GM18873 (cell line): ENCODE measurements around the gene MIB2.
"Not testable (repeated sequence)": the region's sequence is repeated elsewhere in the genome, so short reads cannot be mapped to it uniquely, and the experiment has no call there.

Experiments used
- ATAC-seq: cut with Tn5 transposase; IDR thresholded peaks from one replicate; pipeline ENCODE4 v1.9.1; 2021; ENCODE audit warnings: mild to moderate bottlenecking, moderate library complexity, moderate number of reproducible peaks; ENCODE audit not compliant: unreplicated experiment, low FRiP score

The MIB2 gene

DNA sequence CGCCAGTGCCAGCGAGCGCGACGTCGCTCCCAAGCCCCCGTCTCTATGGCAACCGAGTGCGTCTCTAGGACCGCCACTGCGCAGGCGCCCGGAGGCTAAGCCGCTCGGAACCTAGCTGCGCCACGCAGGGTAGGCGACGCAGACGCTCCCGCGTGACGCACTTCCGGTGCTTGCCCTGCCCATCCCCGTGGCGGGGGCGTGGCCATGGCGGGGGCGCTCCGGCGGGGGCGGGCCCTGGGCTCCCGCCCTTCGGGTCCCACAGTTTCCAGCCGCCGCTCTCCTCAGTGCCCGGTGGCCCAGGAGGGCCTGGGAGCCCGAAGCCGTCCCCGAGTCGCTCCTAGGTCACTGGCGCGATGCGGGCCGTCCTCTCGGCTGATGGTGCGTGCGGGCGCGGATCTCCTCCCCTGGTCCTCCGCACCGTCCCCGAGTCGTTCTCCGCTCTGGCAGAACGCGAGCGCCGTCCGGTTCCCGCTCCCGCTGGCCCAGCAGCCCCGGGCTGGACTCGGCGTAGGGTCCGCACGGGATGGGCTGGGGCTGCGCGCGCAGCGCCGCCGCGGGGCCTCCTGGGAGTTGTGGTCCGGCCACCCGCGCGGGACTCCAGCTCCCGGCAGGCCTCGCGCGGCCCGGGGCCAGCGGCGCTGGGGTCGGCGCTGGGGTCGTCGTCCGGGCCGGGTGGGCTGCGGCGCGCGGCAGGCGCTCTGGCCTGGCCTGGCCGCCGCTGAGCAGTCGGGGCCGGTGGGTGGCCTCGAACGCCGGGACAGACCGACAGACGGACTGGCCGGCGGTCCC is at the start of gene MIB2:
Gene MIB2 (plus strand): TSS at position 245 of the 789 bp plus-strand sequence. CDS start 7,953 bp downstream, outside the sequence.
- ATAC-seq: peak; percentile 78

DNA sequence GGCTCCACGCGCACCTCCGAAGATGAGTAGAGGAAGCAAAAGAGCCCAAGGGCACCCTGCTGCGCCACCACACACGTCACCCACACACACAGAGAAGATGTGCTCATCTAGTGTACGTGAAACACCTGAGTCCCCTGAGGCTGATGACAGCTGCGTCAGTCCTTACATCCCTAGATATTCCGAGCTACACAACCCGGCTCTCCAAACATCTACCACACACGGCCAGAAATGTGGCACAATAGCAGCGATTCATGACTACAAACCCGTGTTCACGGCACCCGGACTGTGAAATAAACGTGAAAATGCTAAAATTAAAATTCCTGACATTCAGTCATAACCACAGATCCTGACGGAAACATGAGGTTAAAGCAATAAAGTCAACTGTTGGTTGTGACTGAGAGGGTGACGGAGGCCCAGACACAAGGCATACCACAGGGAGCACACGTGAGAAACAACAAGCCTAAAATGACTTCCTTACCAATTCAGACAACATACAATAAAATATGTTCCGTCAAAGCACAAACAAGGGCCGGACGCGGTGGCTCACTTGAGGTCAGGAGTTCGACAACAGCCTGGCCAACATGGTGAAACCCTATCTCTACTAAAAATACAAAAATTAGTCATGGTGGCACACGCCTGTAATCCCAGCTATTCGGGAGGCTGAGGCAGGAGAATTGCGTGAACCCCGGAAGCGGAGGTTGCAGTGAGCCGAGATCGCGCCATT is 48.0 kb upstream of the MIB2 start:
- no peak for ATAC-seq

DNA sequence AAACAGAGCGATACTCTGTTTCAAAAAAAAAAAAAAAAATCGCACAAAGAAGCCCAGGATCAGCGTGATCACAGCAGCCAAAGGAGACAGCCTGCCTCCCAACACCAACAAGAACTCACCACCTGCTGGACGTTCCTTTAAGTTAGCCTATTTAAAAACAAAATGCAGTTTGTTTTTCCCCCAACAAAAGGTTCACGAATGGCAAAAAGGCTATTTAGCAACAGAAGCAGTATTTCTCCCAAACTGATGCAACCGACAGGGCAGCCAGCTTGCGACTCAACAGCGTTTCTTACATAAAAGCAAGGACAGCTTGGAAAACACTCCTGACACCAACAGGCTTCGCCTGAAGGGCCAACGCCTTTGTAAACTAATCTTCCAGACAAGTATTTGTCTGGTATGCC is 47.4 kb upstream of the MIB2 start:
- ATAC-seq: no peak

DNA sequence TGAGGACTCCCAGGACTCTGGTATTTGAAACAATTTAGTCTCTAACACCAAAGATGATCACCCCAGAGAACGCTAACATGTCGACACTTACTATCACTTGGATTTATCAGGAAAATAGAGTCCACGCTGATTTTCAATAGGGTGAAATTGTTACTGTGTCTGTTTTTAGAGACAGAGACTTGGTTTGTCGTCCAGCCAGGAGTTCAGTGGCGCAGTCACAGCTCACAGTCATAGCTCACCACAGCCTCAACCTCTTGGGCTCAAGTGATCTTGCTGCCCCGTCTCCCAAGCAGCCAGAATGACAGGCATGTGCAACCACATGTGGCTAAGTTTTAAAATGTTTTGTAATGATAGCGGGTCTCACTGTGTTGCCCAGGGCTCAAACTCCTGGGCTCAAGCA is 46.0 kb upstream of the MIB2 start:
- ATAC-seq: no peak

DNA sequence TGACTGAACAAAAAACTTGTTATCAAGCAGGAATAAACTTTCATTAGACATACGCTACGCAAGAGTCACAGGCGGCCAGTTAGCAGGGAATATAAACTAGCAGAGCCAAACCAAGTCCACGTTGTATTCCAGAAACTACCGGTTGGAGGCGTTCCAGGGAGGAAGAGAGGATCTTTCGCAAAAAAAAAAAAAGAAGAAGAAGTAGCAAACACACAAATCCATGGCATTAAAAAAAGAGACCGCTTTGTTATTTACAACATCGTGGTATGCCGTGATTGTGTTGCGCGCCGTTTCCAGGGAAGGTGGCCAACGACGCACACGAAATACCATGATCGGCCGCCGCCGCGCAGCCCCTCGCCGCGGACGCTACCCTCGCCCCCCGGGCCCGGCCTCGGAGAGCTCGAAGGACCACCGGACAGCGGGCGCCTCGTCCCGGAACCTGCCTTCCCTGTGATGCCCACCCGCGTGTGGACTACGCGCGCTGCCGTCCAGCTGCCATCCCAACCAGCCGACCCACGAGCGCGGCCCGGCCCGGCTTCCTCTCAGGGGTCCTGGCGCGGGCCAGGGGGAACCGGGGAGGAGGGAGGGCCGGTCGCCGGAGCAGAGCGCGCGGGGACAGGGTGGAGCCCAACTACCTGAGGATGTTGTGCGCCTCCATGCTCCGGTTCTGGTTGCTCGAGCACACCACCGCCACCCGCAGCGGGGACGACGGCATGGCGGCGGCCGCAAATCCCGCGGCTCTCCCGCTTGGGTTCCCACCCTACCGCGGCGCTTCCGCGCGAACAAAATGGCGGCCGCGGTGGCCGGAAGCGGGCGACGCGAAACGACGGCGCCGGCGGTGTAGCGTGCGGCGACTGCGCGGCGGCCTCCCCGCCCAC is 41.2 kb upstream of the MIB2 start:
- peak; percentile 43 for ATAC-seq

DNA sequence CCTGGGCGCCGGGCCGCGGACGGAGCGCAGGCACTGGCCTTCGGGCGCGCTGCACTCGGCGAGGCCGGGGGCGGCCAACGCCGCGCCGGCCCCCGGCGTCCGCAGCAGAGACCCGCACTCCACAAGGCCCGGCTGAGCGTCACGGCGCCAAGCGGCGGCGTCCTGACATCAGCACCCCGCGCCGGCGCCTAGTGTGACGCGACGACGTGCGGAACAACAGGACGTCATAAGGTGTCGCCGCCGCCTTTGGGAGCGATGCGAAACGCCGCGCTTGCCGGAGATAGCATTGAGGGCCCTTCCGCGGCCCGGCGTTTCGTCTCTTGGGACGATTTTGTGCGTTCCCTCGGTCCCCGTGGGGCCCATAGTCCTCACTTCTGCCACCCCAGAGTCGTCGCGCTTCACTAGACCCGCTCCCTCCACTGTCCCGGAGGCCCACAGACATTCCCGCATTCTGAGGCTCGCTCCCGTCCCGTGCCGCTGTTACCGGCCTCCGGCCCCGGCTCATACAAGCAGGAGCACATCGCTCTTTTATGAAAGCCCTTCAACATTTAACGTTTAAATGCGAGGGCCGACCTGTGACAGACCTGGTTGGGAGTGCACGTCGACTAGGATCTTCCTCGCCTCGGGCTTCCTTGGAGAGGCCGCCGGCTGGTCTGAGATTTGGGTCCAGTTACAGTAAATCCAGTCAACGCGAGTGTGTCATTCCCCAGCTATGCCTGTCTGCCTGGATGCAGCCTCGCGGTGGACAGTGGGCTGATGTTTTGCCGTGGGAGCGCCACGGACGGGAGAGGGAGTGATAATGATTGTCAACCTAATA is 40.4 kb upstream of the MIB2 start, which contains the start of gene SSU72:
Gene SSU72 (minus strand): TSS at position 143 of the 817 bp plus-strand sequence. CDS start 306 bp downstream, outside the sequence.
- peak; percentile 51 for ATAC-seq

DNA sequence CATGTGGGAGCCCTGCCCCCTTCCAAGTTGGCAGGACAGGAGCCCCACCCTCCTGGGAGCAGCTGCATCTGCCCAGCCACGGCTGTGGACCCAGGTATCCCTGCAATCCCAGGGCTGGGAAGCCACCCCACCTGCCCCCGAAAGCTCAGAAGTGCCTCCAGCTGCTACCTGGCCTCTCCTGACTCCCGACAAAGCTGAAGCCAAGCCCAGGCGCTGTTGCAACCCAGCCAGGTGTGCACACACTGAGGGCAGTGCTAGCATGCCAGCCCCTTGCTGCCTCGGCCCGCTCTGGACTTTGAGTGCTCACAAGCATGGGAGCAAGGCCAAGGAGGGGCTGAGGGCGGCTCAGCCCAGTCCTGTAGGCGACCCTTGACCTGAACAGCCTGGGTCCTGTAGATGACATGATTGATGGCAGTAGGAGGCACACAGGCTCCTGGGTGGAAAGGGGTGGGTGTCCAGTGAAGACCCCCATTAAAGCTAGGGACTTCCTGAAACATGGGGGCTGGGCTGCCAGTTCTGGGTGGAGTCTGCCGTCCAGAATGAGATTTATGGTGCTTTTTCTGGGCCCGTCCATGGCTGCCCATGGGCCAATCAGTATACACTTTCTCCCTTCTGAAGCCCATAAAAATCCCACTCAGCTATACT is 37.8 kb upstream of the MIB2 start:
- no peak for ATAC-seq

DNA sequence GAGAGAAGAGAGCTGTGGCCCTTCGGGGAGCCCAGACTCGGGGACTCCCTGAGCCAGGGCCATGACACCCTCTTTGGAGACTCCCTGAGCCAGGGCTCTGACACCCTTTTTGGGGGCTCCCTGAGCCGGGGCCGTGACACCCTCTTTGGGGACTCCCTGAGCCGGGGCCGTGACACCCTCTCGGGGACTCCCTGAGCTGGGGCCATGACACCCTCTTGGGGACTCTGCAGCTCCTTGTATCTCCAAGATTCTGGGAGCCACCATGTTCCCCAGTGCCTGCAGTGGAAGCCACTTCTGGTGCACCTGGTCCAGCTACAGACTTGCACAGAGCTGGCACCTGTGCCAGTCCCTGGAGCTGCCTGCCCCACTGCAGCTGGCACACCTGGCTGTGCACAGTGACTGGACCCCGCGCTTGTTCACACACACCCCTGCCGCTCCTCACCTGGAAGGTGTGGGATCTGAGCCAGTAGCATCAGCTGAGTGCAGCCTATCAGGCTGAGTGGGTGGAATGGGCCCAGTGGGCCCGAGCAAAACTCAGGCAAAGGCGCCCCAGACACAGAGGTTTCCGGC is 36.8 kb upstream of the MIB2 start:
- ATAC-seq: no peak

DNA sequence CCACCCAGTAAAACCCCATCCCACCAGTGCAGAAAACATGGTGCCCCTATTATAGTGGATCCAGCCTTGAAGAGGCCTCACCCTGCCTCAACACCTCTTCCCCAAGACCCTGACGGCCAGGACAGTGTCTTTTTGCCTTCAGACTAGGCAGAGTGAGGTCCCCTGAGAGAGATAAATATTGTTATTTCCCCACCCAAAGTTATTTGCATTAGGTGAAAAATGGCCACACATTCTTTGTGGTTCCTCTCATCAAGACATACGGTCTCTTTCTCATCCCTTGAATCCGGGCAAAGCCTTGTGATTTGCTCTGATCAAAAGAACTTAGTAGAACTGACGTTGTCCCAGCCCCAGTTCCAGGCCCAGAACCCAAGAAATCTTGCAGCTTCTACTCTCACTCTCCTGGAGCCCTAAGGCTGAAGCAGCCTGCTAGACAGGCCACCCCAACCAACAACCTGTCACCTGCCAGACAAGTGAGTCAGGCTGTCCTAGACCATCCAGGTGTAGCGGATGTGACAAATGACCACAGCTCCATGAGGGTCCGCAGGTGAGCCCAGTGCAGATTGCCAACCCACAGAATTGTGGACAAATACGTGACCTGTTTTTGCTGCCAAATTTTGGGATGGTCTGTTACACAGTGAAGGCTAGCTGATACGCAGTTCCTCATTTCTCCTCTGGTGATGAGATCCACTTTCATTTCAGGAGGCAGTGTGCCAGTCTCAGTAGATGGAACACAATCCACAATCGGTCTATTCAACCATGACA is 32.5 kb upstream of the MIB2 start:
- ATAC-seq: no peak

DNA sequence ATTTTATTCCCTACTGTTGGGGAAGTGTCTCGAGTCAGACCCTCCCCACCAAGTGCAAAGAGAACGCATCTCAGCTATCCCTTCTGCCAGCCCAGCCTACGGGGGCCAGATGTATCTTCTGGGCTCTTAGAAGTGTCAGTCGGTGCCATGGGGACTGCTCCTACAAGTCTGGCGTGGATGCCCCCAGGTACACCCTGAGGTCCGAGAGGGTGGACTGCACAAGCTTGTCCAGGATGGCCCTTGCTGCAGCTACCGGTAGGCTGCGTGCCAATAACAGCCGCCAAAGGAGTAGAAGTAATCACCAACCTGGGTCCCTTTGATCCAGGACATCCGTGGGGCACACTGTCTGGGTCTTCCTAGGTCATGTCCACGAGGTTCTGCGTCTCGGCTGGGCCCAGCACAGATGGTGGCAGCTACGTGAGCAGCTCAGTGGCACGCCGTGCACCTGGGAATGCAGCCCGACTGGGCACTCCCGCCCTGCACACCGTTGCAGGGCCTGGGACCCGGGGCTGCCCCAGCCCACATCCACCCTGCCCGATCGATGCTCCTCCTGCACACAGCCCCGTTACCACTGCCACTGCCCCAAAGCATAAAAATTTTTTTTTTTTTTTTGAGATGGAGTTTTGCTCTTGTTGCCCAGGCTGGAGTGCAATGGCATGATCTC is 31.8 kb upstream of the MIB2 start:
- no peak for ATAC-seq

DNA sequence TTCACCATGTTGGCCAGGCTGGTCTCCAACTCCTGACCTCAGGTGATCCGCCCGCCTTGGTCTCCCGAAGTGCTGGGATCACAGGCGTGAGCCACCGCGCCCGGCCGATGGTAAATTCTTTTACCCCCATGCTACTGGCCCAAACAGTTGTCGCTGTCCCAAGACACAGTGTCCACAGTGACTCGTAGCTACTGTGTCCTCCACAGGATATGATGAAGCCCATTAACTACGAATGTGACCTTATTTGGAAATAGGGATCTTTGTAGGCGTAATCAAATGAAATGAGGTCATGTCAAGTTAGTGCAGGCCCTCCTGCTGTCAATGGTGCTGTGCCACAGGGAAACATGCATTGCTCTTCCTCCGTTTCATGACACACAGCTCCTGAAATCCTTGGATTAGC is 23.8 kb upstream of the MIB2 start:
- no peak for ATAC-seq

DNA sequence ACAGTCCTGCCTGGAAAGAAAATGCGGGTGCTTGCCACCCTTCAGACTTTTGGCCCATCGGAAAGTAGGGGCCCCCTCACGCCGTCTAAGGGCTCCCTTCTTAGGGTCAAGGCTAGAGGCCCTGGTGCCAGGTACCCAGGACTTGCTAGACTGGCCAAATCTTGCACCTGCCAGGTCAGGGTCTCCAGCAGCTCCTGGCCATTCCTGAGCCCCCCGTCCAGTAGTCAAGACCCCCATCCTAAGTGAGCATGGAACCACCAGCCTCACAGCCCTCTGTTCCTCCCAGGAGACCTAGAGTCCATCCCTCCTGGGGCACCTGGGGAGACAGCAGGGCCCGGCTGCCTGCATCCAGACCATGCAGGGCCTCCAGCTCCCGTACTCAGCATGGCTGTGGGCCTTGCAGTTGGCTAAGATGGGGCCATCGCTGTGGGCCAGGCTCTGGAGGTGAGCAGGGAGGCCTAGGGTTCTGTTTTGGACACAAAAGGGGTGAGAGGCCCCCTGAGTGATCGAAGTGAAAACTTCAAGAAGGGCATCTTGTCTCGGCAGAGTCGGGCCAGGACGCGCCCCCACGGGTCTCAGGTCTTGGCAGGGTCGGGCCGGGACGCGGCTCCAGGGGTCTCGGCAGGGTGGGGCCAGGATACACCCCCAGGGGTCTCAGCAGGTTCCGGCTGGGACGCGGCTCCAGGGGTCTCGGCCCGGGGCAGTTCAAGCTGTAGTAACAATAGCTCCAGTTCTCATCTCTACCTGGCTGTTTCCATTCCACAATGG is 21.3 kb upstream of the MIB2 start:
- no peak for ATAC-seq

DNA sequence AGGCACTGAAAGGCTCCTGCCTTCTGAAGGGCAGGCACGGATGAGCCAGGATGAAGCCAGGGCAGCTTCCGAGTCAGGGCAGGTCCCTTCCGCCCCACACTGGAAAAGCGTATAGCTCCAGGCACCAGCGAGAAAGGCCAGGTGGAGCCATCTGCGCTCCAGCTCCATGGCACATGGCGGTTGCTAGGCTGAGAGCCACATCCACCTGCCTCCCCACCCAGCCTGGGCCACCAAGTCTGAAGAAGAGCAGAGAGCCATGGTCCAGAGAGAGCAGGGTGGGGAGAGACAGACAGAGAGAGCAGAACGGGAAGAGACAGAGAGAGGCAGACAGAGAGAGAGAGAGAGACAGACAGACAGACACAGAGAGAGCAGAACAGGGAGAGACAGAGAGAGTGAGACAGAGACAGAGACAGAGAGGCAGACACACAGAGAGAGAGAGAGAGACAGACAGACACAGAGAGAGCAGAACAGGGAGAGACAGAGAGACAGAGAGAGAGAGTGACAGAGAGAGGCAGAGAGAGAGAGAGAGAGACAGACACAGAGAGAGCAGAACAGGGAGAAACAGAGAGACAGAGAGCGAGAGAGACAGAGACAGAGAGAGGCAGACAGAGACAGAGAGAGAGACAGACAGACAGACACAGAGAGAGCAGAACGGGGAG is 20.6 kb upstream of the MIB2 start:
- no peak for ATAC-seq

DNA sequence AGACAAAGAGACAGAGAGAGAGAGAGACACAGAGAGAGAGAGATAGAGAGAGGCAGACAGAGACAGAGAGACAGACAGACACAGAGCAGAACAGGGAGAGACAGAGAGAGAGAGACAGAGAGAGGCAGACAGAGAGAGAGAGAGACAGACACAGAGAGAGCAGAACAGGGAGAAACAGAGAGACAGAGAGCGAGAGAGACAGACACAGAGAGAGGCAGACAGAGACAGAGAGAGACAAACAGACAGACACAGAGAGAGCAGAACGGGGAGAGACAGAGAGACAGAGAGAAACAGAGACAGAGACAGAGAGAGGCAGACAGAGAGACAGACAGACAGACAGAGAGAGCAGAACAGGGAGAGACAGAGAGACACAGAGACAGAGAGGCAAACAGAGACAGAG is 20.0 kb upstream of the MIB2 start:
- not testable (repeated sequence) for ATAC-seq

DNA sequence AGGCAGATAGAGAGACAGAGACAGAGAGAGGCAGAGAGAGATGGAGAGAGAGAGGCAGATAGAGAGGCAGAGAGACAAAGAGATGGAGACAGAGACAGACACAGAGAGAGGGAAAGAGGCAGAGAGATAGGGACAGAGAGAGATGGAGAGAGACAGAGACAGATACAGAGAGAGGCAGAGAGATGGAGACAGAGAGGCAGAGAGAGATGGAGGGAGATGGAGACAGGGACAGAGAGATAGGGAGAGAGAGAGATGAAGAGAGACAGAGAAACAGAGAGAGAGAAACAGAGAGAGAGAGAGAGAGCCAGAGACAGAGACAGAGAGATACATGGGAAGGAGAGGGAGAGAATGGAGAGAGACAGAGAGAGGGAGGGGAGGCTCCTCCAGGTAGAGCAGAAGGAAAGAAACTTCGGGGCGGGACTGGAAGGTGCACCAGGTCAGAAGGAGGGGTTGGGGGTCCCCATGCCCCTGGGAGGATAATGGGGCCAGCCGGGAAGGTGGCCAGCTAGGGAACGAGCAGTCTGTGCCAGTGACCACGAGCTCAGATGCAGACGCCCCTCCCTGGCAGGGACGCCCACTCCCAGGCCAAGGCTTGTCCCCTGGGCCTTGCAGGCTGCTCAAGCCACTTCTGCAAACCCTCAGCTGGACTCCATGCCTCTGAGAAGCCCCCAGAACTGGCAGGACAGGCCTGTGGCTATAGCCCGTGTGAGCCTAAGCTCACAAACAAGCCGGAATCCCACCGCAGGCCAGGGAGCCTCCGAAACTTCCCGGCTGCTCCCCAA is 18.6 kb upstream of the MIB2 start:
- ATAC-seq: no peak
